SK-N-SH (cell line): Measurements from ENCODE around the gene FAM163A. TPM values are rescaled to one million over a fixed set of nuclear protein-coding genes. Genes with fewer than 3 reads are reported as not detected.

Source experiments
- CTCF ChIA-PET: fragments of 300-600, 350-600 bp; formaldehyde crosslinking; extraction: SDS; loops from one replicate; lab custom pipeline; 2021; lab: Yijun Ruan, JAX
- POLR2A ChIA-PET: fragments of 350-600 bp; sonication (Branson Sonifier 250); formaldehyde crosslinking; extraction: SDS; loops from one replicate; lab custom pipeline; 2020; ENCODE audit warnings: antibody characterized with exemption, inconsistent platforms; lab: Yijun Ruan, JAX
- DNase-seq: peaks from one replicate; pipeline ENCODE4 v3.0.0; 2012
- H2AFZ ChIP-seq: fragments of 200-600 bp; sonication (generic); 2 replicates; pipeline ENCODE4 v1.8.1; 2016; ENCODE audit warnings: antibody characterized with exemption, mild to moderate bottlenecking, low read depth
- H3F3A ChIP-seq: fragments of 200-600 bp; sonication (generic); replicated peaks from 2 replicates; pipeline ENCODE3; 2016; ENCODE audit warnings: antibody characterized with exemption, mild to moderate bottlenecking; ENCODE audit not compliant: insufficient read depth
- H3K27ac ChIP-seq, 2 experiments: fragments of 200-500 bp in 1 of 2; fragments of 200-600 bp in 1 of 2; sonication (Bioruptor generic) in 1 of 2; sonication (generic), shearing (Covaris generic) in 1 of 2; 2 replicates each; pipeline versions ENCODE4 v1.5.1 to v1.6.1; 2014 to 2016; ENCODE audit warnings: low read depth in 2 of 2, inconsistent platforms in 1 of 2, low read length in 1 of 2, mild to moderate bottlenecking in 1 of 2, mixed read lengths in 1 of 2
- H3K27me3 ChIP-seq: fragments of 200-600 bp; sonication (generic), shearing (Covaris generic); 2 replicates; pipeline ENCODE4 v1.6.1; 2016; ENCODE audit warnings: mixed run types; ENCODE audit not compliant: insufficient read depth
- H3K36me3 ChIP-seq, 2 experiments: fragments of 200-500 bp in 1 of 2; fragments of 200-600 bp in 1 of 2; sonication (Bioruptor generic) in 1 of 2; sonication (generic) in 1 of 2; replicated peaks in 1 of 2; 2 replicates each; pipeline versions ENCODE3 to v1.5.1; 2014 to 2016; ENCODE audit warnings: low read length in 1 of 2, mild to moderate bottlenecking in 1 of 2; ENCODE audit not compliant: insufficient read depth in 2 of 2, control insufficient read depth in 1 of 2
- H3K4me1 ChIP-seq, 2 experiments: fragments of 200-500 bp in 1 of 2; fragments of 200-600 bp in 1 of 2; sonication (Bioruptor generic) in 1 of 2; sonication (generic), shearing (Covaris generic) in 1 of 2; 2 replicates each; pipeline versions ENCODE4 v1.5.1 to v1.6.1; 2014 to 2016; ENCODE audit warnings: low read depth in 1 of 2, low read length in 1 of 2, mixed run types in 1 of 2; ENCODE audit not compliant: insufficient read depth in 2 of 2, control insufficient read depth in 1 of 2
- H3K4me2 ChIP-seq: fragments of 200-600 bp; sonication (generic), shearing (Covaris generic); 2 replicates; pipeline ENCODE4 v1.6.1; 2017; ENCODE audit warnings: mixed run types
- H3K4me3 ChIP-seq, 2 experiments: fragments of 200-500 bp in 1 of 2; fragments of 200-600 bp in 1 of 2; sonication (Bioruptor generic) in 1 of 2; sonication (generic), shearing (Covaris generic) in 1 of 2; 2 replicates each; pipeline versions ENCODE4 v1.5.1 to v1.8.1; 2014 to 2016; ENCODE audit warnings: low read depth in 2 of 2, inconsistent platforms in 1 of 2, low read length in 1 of 2, mild to moderate bottlenecking in 1 of 2, mixed read lengths in 1 of 2, moderate library complexity in 1 of 2
- H3K79me2 ChIP-seq: fragments of 200-600 bp; sonication (generic); 2 replicates; pipeline ENCODE4 v1.8.1; 2017; ENCODE audit warnings: mild to moderate bottlenecking; ENCODE audit not compliant: insufficient read depth
- H3K9ac ChIP-seq: fragments of 200-600 bp; sonication (generic); 2 replicates; pipeline ENCODE4 v1.6.1; 2017; ENCODE audit warnings: mixed run types
- H3K9me2 ChIP-seq: fragments of 200-600 bp; sonication (generic); 2 replicates; pipeline ENCODE4 v1.6.1; 2017; ENCODE audit warnings: mixed run types
- H3K9me3 ChIP-seq: fragments of 200-600 bp; sonication (generic); 2 replicates; pipeline ENCODE4 v1.6.1; 2017; ENCODE audit warnings: mixed run types, mild to moderate bottlenecking, moderate library complexity
- H4K20me1 ChIP-seq: fragments of 200-600 bp; sonication (generic); 2 replicates; pipeline ENCODE4 v1.6.1; 2017; ENCODE audit warnings: mild to moderate bottlenecking, mixed run types; ENCODE audit not compliant: insufficient read depth
- CHD2 ChIP-seq: fragments of 150-350 bp; IDR thresholded peaks from 2 replicates; pipeline ENCODE4 v1.6.1; 2018; ENCODE audit warnings: low read length; ENCODE audit not compliant: partially characterized antibody
- CTCF ChIP-seq: fragments of 200-600 bp; sonication (generic); IDR thresholded peaks from 2 replicates; pipeline ENCODE4 v1.6.1; 2017; ENCODE audit warnings: antibody characterized with exemption, mild to moderate bottlenecking, moderate library complexity
- FOXM1 ChIP-seq: IDR thresholded peaks from 2 replicates; pipeline ENCODE4 v1.4.0; 2012; ENCODE audit warnings: low read depth, mild to moderate bottlenecking
- GABPA ChIP-seq: IDR thresholded peaks from 2 replicates; pipeline ENCODE4 v1.4.0; 2012; ENCODE audit warnings: low read depth, mild to moderate bottlenecking
- GATA2 ChIP-seq: sonication (generic); formaldehyde crosslinking; IDR thresholded peaks from 2 replicates; pipeline ENCODE4 v1.5.0; 2020; ENCODE audit warnings: mild to moderate bottlenecking, missing genetic modification reagents
- IRF3 ChIP-seq: fragments of 150-350 bp; IDR thresholded peaks from 2 replicates; pipeline ENCODE4 v1.6.1; 2016; ENCODE audit warnings: mild to moderate bottlenecking, low read depth, low read length
- JUND ChIP-seq: IDR thresholded peaks from 2 replicates; pipeline ENCODE4 v1.4.0; 2012
- MAX ChIP-seq: IDR thresholded peaks from 2 replicates; pipeline ENCODE4 v1.4.0; 2012; ENCODE audit warnings: low read depth
- NFIC ChIP-seq: IDR thresholded peaks from 2 replicates; pipeline ENCODE4 v1.4.0; 2012; ENCODE audit warnings: borderline replicate concordance
- NRF1 ChIP-seq: IDR thresholded peaks from 2 replicates; pipeline ENCODE4 v1.6.1; 2012; ENCODE audit warnings: low read depth, mild to moderate bottlenecking, low read length
- POLR2AphosphoS5 ChIP-seq: IDR thresholded peaks from 2 replicates; pipeline ENCODE4 v1.6.1; 2012; ENCODE audit warnings: low read depth, low read length
- RAD21 ChIP-seq: IDR thresholded peaks from 2 replicates; pipeline ENCODE4 v1.6.1; 2012; ENCODE audit warnings: mild to moderate bottlenecking, low read length
- REST ChIP-seq: IDR thresholded peaks from 2 replicates; pipeline ENCODE4 v1.6.1; 2012; ENCODE audit warnings: mild to moderate bottlenecking, low read depth, low read length, moderate library complexity
- SMC3 ChIP-seq: IDR thresholded peaks from 2 replicates; pipeline ENCODE4 v1.6.1; 2012; ENCODE audit warnings: low read depth, low read length, improper control_type of control experiment
- TAF1 ChIP-seq: IDR thresholded peaks from 2 replicates; pipeline ENCODE4 v1.6.1; 2012; ENCODE audit warnings: low read depth, mild to moderate bottlenecking, low read length, moderate library complexity, borderline replicate concordance
- TCF12 ChIP-seq: IDR thresholded peaks from 2 replicates; pipeline ENCODE4 v1.4.0; 2012
- USF2 ChIP-seq: fragments of 150-350 bp; IDR thresholded peaks from 2 replicates; pipeline ENCODE4 v1.6.1; 2017; ENCODE audit warnings: antibody characterized with exemption, low read length, low read depth, borderline replicate concordance
- YY1 ChIP-seq: IDR thresholded peaks from 2 replicates; pipeline ENCODE4 v1.4.0; 2012; ENCODE audit warnings: low read depth, mild to moderate bottlenecking
- WGBS: methylation state at CpG from one replicate; pipeline ENCODE4 v1.1.6; 2017; ENCODE audit warnings: low lambda C conversion rate; 5-methylcytosine and 5-hydroxymethylcytosine counted together
- polyA plus RNA-seq, 3 experiments: library from polyadenylated mRNA; depleted of rRNA; stranded (reverse); fragments of >200 nt; gene quantifications; 2 replicates each; pipeline ENCODE4 v1.2.3, GENCODE V29; 2012

The FAM163A gene
- polyA plus RNA-seq, 1 of the 3 experiments (the other 2 are of a cell fraction) = 0.43 TPM

- H4K20me1 ChIP-seq = no peaks in the 10 kb centered on the region
- 72% methylated on average over 14 of the region's 14 CpGs for WGBS
- ChIA-PET POLR2A (interaction anchor here (1.0 to 1.5 kb wide), 2 partner anchors 10 to 110 kb away, joined by 3 read pairs; no protein-coding TSS in a partner anchor), CTCF (interaction anchor here (1.3 to 20.9 kb wide), 7 partner anchors 9 to 349 kb away, joined by 3 to 862 read pairs (median 4); no protein-coding TSS in a partner anchor)
- no peaks in the 10 kb centered on the region for H3K79me2 ChIP-seq
- no peaks in the 10 kb centered on the region for H3K36me3 ChIP-seq
- H3F3A ChIP-seq = no peaks in the 10 kb centered on the region
- H3K4me1 ChIP-seq = peaks cover 0 to 30% of the 10 kb centered on the region in 2 experiments; a peak in 1 of 4 replicates
- no peaks in the 10 kb centered on the region for H3K9me2 ChIP-seq
- H3K27ac ChIP-seq = no peak overlapping the region
- H3K27me3 ChIP-seq = no peaks in the 10 kb centered on the region
- no peak for DNase-seq
- H3K9me3 ChIP-seq = no peaks in the 10 kb centered on the region
- no peak overlapping the region for H2AFZ ChIP-seq
- TF ChIP-seq TAF1 (no peak), REST (no peak), USF2 (no peak), IRF3 (no peak), YY1 (no peak), RAD21 (no peak), JUND (no peak), GABPA (no peak), GATA2 (CRISPR knock-in tag) (no peak), NRF1 (no peak), TCF12 (no peak), FOXM1 (no peak), SMC3 (no peak), NFIC (no peak), POLR2AphosphoS5 (no peak), CHD2 (no peak), MAX (no peak), CTCF (no peak)
- no peak overlapping the region for H3K9ac ChIP-seq
- H3K4me2 ChIP-seq = no peak overlapping the region
- H3K4me3 ChIP-seq = no peak overlapping the region
These were observed 75.7 kb downstream of the FAM163A start for GRCh38 chr1:179818743-179819173.
